GM10266 (cell line): ENCODE measurements around the gene NBAS.

ENCODE experiments used
- DNase-seq: peaks from one replicate; pipeline ENCODE4 v3.0.0; 2012; ENCODE audit errors: extremely low spot score
- CTCF ChIP-seq: IDR thresholded peaks from 2 replicates; pipeline ENCODE4 v1.5.1; 2012; ENCODE audit warnings: mild to moderate bottlenecking, low read depth; ENCODE audit not compliant: control insufficient read depth, insufficient read depth; ENCODE audit errors: missing control alignments

The NBAS gene

GRCh38 chr2:15180379-15180778 is 380.8 kb downstream of the NBAS start:
- no peak for TF ChIP-seq CTCF
- DNase-seq: no peak

GRCh38 chr2:15178946-15179345 is 382.2 kb downstream of the NBAS start:
- no peak for DNase-seq
- TF ChIP-seq CTCF: no peak

GRCh38 chr2:15177103-15177502 is 384.0 kb downstream of the NBAS start:
- DNase-seq: peak; percentile 24
- TF ChIP-seq CTCF: no peak

DNA sequence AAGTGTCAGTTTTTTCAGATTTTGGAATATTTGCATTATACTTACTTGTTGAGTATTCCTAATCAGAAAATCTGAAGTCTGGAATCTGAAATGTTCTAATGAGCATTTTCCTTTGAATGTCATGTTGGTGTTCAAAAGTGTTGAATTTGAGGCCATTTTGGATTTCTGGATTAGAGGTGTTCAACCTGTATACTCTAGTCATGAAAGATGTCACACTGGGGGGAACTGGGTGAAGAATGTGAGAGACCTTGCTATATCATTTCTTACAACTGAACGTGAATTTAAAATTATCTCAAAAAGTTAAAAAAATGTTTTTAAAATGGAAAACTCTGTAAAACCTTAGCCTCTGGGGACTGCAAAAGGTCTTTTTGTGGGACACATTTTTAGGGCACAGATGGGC is 384.5 kb downstream of the NBAS start:
- no peak for DNase-seq
- no peak for TF ChIP-seq CTCF

GRCh38 chr2:15174567-15174966 is 386.6 kb downstream of the NBAS start:
- TF ChIP-seq CTCF: no peak
- no peak for DNase-seq

GRCh38 chr2:15173501-15173900 is 387.6 kb downstream of the NBAS start:
- TF ChIP-seq CTCF: no peak
- DNase-seq: no peak

- no peak for TF ChIP-seq CTCF
- no peak for DNase-seq
Measured at GRCh38 chr2:15172825-15173224, 388.3 kb downstream of the NBAS start.
